SH-SY5Y (cell line): ENCODE data around the gene CLSTN1.

Source experiments
- GATA2 ChIP-seq: IDR thresholded peaks from 2 replicates; pipeline ENCODE4 v1.6.1; 2011; ENCODE audit warnings: mild to moderate bottlenecking, low read depth, low read length
- GATA3 ChIP-seq: IDR thresholded peaks from 2 replicates; pipeline ENCODE4 v1.6.1; 2011; ENCODE audit warnings: low read depth, mild to moderate bottlenecking, low read length, moderate library complexity

DNA sequence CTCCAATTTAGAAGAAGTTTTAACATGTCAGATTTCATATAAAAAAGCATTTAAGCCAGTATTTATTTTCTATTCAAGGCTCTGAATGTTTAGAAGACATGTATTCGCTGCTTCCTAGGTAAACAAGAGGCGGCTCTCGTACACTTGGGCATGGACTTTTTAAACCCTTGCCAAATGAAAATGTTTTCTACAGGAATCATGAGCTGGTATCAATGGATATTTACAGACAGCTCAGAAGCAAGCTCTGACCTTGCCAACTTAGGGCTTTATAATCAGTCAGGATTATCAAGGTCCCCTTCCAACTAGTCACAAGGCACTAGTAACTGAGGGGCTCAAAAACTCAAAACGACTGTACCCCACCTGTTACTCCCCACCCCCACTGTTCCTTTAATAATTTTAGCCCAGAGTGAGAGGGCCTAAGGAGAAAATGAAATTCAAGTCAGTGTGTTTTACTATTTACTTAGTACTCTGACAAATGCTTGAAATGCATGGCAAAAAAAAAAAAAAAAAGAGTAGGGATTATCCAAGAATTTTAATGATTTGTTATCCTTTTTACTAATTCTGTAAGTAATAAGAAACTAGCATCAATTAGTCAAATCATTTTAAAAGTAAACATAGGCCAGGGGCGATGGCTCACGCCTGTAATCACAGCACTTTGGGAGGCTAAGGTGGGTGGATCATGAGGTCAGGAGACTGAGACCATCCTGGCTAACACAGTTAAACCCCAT is 12.4 kb downstream of the CLSTN1 start:
- TF ChIP-seq GATA3 (no peak), GATA2 (no peak)
